Amniotic stem cell (primary cell): Measurements from ENCODE around the gene CSNK1G2.

ENCODE experiments used
- DNase-seq: peaks from one replicate; lab custom pipeline; 2025; lab: John Stamatoyannopoulos, UW

The CSNK1G2 gene

DNA sequence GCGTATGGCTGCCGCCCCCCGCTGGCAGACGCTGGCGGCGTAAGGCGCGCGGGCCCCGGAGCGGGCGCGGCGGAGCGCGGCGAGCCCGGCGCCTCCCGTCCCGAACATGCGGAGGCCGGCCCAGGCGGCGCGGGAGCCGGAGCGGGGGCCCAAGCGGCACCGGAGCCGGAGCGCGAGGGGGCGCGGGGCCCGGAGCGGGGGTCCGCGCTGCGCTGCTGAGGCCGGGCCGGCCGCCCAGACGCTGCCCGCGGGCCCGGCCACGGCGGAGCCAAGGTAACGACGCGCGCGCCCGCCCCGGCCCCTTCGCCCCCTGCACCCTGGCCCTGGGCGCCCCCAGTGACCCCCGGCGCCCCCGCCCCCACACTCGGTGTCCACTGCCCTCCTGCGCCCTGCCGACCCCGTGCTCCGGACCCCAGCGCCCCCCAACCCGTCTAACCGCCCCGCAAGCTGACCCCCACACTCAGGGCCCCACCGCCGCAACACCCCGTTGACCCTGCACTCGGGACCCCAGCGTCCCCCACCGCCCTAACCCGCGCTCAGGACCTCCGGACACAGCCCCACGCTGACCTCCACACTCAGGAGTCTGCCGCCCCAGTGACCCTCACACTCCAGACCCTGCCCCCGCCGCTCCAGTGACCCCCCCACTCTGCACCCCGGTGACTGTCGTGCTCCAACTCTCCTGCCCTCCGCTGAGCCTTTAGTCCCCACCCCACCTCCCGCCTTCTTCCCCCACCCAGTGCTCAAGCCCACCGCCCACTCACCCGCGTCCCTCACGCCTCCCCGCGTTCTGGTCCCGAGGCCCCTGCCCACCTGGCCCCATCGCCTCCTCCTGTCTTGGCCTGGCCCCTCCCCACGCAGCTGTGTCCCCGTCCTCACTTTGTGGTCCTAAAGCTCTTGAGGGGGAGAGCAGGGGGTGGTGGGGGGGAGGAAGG is at the start of gene CSNK1G2:
CSNK1G2 (plus strand) TSS at position 27 of the 932 bp plus-strand sequence. CDS start 28,601 bp downstream, outside the sequence.
- no peak for DNase-seq

DNA sequence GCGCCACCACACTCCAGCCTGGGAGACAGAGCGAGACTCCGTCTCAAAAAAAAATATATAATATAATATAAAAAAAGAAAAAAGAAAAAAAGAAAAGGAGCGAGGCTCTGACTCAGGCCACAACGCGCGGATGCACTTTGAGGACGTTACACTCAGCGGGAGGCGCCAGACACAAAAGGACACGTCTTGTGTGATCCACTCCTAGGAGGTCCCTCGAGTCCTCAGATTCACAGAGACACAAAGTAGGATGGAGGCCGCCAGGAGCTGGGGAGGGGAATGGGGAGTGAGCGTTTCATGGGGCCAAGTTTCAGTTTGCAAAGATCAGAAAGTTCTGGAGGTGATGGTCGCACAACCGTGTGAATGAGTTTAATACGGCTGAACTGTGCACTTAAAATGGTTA is 47.2 kb upstream of the CSNK1G2 start:
- DNase-seq: no peak

DNA sequence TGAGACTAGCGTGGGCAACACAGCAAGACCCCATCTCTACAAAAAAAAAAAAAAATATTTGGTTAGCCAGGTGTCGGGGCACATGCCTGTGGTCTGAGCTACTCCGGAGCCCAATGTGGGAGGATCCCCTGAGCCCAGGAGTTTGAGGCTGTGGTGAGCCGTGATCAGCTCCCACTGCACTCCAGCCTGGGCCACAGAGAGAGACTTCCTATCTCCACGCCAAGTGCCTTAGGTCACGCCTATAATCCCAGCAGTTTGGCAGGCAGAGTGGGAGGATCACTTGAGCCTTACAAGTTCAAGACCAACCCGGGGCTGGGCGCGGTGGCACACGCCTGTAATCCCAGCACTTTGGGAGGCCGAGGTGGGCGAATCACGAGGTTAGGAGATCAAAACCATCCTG is 44.5 kb upstream of the CSNK1G2 start:
- no peak for DNase-seq

DNA sequence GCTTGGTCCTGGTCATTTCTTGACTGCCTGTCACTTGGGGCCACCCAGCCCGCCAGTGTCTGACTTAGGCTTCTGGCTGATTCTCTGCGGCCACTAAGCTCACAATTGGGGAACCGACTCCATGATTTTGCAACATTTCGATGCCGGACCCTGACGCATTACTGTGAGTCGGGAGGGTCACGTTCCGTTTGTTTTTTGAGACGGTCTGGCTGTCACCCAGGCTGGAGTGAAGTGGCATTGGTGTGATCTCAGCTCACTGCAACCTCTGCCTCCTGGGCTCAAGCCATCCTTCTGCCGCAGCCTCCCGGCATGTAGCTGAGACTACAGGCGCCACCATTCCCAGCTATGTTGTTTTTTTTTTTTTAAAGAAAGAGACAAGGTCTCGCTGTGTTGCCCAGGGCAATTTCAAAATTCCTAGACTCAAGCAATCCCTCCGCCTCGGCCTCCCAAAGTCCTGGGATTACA is 39.0 kb upstream of the CSNK1G2 start:
- DNase-seq: no peak

DNA sequence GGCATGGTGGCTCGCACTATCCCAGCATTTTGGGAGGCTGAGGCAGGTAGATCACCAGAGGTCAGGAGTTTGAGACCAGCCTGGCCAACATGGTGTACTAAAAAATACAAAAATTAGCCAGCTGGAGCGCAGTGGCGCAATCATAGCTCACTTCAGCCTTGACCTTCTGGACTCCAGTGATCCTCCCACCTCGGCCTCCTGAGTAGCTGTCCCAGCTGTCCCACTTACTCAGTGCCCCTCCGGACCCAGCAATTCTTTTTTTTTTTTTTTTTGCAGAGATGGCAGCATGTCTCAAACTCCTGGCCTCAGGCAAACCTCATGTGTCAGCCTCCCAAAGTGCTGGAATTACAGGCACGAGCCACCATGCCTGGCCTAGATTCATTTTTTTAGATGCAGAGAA is 38.0 kb upstream of the CSNK1G2 start:
- DNase-seq: no peak

DNA sequence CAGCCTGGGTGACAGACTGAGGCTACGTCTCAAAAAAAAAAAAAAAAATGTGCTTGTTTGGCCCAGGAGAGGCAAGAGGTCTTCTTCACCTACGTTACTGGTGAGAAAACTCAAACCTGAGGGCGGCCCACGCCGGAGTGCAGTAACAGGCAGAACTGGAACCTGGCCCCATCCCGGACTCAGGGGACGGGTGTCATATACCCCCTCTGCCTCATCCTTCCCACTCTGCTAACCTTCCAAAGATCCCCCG is 36.2 kb upstream of the CSNK1G2 start:
- no peak for DNase-seq

DNA sequence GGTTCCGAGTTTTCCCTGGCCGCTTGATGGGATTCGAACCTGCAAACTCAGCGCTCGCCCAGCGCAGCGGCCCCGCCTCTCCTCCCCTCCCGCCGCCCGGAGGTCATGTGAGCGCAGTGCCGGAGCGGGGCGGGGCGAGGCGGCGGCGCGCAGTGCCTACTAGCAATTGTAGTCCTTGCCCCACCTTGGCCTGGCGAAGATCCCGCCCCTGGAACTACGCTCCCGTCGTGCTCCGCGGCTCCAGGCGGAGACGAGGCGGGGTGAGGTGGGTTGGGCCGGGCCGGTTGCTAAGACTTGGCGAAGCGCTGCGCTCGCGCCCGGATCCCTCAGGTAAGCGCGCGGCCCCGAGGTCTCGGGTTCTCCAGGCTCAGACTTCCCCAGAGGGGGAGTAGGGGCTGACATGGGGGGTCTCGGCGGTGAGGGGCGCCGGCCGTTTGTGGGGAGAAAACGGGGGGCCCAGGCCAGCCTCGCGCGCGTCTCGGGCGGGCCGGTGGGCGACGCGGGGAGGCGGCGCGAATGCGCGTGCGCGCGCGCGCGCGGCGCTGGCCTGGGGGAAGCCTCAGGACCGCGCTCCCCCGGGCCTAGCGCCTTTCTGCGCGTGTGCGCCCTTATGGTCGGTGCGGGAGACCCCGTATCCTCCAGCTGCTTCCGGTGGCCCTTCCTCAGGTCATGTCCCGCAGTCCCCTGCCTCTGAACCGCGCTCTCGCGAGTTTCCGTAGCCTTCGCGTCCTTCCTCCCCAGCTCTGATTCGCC is 35.7 kb upstream of the CSNK1G2 start, which contains the start of the genes ADAT3 and SCAMP4:
ADAT3 (plus strand) TSS at position 290 of the 753 bp plus-strand sequence. CDS start 6,649 bp downstream, outside the sequence.
SCAMP4 (plus strand) TSS at position 290 of the 753 bp plus-strand sequence. CDS start 9,621 bp downstream, outside the sequence.
- DNase-seq: peak; percentile 99

DNA sequence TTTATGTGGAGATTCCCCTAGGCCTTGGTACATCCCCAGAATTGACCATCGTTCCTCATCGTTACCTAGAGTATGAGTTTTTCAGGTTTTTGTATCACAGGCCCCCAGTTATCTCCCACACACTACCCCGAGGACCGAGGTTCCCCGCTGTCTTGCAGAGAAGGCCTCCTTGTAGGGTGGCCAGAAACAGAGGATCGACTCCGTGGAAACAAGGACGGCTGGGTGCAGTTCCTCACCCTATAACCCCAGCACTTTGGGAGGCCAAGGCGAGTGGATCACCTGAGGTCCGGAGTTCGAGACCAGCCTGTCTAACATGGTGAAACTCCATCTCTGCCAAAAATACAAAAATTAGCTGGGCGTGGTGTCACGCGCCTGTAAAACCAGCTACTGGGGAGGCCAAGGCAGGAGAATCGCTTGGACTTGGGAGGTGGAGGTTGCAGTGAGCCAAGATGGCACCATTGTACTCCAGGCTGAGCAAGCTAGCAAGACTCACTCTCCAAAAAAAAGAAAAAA is 35.1 kb upstream of the CSNK1G2 start:
- DNase-seq: no peak

DNA sequence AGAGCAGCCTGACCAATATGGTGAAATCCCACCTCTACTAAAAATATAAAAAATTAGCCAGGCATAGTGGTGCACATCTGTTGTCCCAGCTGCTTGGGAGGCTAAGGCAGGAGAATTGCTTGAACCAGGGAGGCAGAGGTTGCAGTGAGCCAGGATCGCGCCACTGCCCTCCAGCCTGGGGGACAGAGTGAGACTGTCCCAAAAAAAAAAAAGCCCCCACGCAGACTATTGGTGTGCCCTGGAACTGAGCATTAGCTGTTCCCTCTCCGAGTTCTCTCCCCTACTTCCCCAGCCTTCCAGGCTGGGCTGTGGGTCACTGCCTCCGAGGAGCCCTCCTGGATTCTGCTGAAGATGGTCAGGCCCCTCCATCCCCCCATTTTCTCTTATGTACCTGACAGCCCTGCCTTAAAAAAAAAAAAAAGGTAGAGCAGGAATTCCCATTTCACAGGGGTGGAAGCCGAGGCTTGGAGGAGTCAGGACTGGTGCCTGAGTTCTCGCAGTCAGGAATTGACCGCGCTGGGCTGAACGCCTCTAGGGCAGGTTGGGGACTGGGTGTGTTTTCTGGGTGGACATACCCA is 33.9 kb upstream of the CSNK1G2 start:
- no peak for DNase-seq

DNA sequence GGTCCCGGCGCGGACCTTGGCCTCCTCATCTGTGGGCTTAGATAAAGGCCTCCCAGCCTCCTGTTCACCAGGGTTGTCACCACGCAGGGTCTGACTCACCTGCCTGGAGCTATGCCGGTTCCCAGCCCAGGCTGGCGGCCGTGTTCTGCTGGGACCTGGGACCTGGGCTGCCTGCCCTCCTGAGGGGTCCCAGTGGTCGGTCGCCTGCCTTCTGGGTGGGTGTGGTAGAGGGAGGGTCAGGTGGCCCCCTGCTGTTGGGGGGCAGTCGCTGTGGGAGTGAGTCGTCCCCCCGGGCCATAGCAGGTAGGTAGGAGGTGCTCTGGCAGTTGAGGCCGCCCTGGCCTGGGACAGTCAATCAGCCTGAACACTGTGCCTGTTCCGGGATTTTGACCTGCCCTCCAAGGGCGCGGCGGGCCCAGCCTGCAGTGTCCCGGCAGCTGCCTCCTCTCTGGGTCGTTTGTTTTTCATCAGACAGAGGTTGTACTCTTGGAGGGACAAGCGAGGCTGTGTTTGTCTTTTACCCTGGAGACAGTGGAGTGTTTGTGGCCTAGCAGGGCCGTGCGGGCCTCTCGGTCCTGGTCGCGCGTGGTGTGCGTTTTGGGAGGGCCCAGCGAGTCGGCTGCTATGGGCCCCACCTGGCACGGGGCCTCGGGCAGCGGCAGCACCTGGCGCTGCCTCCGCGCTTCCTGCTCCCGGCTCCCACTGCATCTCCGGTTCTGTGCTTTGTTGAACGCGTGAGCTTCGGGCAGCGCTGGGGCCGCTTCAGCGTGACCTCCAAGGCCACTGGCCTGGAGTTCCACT is 33.2 kb upstream of the CSNK1G2 start:
- no peak for DNase-seq

DNA sequence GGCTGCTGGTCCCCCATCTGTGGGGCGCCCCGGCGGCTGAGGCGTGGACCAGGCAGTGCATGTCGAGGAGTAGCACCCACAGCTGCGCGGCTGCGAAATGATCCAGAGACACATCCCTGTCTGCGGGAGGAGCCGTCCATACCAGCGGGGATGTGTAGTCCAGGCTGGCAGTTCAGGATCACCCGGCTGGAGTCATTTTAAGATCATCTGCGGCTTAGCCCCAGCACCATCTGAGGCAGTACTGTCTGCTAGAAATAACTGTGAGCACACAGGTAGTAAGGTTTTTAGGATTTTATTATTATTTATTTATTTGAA is 32.7 kb upstream of the CSNK1G2 start:
- DNase-seq: no peak

DNA sequence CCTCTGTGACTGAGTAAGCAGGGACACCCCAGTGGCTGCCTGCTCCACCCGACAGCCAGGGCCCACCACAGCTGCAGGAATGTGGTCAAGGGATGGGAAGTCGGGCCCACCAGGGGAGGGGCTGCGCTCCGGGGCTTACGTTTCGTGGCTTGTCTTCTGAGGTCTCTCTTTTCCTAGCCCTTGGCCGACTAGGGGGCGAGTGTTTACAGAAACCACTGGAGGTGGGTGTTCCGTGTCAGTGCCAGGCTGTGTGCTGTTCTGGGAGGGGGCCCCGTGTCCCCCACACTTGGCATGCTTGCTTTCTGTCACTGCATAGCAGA is 31.3 kb upstream of the CSNK1G2 start:
- DNase-seq: no peak

DNA sequence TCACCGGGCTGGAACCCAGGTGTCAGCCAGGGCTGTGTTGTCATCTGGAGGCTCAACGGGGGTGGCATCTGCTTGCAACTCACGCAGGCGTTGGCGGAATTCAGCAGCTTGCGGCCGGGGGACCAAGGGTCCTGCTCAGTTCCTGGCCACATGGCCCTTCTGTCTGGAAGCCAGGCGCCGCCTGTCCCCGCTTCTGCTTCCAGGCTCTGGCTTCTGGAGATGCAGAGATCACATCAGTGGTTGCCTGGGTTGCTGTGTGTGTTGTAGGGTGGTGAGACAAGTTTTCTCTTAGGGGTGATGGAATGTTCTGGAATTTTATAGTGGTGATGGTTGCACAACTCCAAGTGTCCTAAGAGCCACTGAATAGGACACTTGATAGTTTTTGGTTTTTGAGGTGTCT is 30.8 kb upstream of the CSNK1G2 start:
- DNase-seq: no peak

DNA sequence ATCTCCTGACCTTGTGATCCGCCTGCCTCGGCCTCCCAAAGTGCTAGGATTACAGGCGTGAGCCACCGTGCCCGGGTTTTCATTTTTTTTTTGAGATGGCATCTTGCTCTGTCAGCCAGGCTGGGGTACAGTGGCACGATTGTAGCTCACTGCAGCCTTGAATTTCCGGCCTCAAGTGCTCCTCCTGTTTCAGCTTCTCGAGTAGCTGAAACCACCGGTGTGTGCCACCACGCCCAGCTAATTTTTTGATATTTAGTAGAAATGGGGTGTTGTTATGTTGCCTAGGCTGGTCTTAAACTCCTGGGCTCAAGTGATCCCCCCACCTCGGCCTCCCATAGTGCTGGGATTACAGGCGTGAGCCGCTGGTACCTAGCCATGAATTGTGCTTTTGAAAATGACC is 29.9 kb upstream of the CSNK1G2 start:
- DNase-seq: no peak

DNA sequence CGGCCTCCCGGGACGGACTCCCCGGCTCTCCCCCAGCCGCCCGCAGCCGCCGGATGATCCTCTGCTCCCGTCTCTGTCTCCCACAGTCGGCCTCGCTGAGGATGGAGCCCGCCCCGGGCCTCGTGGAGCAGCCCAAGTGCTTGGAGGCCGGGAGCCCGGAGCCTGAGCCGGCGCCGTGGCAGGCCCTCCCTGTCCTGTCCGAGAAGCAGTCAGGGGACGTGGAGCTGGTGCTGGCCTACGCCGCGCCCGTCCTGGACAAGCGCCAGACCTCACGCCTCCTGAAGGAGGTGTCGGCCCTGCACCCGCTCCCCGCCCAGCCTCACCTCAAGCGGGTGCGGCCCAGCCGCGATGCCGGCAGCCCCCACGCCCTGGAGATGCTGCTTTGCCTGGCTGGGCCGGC is 29.0 kb upstream of the CSNK1G2 start:
- no peak for DNase-seq

DNA sequence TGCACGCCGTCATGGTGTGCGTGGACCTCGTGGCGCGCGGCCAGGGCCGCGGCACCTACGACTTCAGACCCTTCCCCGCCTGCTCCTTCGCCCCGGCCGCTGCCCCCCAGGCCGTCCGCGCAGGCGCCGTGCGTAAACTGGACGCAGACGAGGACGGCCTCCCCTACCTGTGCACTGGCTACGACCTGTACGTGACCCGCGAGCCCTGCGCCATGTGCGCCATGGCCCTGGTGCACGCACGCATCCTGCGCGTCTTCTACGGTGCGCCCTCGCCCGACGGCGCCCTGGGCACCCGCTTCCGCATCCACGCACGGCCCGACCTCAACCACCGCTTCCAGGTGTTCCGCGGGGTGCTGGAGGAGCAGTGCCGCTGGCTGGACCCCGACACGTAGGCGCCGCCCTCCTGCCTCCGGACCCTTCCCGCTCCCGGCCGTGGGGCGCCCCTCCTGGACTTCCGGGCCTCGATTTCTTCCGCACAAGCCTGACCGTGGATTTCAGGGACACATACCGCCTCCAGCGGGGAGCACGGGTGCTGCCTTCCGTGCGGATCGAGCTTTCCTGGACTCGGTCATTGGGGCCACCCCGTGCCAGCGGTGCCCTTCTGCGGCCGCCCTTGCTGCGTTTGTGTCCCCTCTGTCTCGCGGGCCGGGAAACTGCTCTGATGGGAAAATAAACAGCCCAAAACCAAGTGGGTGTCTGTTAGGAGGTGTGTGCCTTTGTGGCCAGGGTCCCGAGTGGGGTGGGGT is 28.0 kb upstream of the CSNK1G2 start:
- DNase-seq: no peak

DNA sequence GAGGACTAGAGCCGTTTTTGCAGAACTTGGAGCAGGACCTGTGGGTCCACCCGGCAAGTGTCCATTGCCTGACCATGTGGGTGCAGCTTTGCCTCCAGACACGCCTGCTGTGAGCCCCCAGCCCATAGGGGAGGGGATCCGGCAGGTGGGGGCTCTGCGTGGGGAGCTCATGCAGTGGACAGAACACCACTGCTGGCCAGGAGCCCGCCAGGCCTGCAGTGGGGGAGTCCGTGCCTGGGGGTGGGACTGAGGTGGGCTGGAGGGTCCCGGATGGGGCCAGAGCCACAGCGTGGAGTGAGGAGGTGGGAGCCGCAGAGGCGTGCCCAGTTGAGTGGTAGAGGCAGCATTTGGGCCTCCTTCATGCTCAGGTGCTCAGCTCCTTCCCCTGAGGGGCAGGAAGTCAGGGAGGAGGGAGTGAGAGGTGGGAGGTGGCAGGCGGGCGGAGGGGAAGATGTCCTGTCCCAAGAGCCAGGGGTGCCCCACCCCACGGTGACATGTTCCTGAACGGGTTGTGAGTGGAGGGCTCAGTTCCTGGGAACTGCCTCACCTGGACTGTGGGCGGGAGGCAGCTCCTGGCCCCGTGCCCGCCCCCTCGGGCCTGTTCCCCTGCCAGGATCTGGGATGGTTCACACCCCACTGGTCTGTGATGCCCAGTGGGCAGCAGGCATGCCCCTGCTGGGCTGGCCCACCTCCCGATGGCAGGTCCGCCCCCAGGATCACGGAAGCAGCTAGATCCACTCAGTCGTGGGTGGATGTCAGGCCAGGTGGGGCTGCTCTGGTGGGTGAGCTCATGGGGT is 27.0 kb upstream of the CSNK1G2 start:
- DNase-seq: no peak

DNA sequence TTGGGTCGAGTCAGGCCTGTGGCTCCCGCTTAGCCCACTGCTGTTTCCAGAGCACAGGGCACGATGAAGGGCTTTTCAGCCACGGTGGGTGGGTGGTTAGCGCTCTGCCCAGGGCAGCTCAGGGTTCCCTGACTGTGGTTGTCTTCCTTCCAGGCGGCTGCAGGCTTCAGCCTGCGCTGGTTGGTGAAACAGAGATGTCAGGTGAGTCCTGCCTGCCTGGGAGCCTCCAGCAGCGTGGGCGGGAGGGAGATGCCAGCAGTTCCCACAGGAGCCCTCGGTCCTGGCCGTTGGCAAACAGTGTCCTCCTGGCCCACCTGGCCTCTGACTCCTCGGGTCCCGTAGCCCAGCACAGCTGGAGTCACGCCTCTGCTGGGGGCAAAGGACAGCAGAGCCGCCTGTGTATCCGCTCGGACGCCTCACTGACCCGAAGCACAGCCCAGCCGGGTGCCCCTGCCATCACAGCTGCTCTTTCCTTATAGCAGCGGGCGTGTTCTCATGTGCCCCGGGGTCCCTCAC is 26.1 kb upstream of the CSNK1G2 start:
- DNase-seq: no peak

DNA sequence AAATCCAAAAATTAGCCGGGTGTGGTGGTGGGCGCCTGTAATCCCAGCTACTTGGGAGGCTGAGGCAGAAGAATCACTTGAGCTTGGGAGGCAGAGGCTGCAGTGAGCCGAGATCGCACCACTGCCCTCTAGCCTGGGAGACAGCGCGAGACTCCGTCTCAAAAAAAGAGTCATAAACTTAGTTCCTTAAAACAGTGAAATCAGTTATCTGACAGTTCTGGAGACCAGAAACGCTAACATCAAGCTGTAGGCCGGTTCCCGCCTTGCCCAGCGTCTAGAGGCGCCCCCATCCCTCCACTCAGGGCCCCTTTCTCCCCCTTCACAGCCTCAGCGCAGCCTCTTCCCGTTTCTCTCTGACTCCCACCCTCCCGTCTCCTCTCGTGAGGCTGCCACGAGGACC is 23.8 kb upstream of the CSNK1G2 start:
- no peak for DNase-seq

DNA sequence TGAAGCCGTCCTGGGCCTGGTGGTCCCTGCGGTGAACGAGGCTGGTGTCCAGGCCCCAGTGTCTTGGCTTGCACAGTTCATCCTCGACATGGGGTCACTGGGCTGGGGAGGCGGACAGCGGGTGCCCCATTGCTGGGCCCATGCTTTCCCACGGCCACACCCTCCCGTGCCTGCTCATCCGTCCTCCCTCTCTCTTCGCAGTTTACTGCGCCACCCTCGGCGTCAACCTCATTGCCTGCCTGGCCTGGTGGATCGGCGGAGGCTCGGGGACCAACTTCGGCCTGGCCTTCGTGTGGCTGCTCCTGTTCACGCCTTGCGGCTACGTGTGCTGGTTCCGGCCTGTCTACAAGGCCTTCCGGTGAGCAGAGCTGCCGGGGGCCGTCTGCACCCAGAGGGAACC is 23.0 kb upstream of the CSNK1G2 start:
- DNase-seq: no peak
